Measurements from ENCODE around the gene RAET1L.
"Not testable (repeated sequence)": the region's sequence is repeated elsewhere in the genome, so short reads cannot be mapped to it uniquely, and the experiment has no call there.

The RAET1L gene

GRCh38 chr6:150017186-150017521 is 8.2 kb downstream of the RAET1L start:
- not testable (repeated sequence) for DNase-seq (ENCODE audit: low read depth in 4 of 4, low spot score in 1 of 4)

- DNase-seq (ENCODE audit: low read depth in 4 of 4, low spot score in 1 of 4): no peak
These were observed 8.8 kb downstream of the RAET1L start for GRCh38 chr6:150016324-150017185.

GRCh38 chr6:150015281-150016001 is 9.9 kb downstream of the RAET1L start:
- not testable (repeated sequence) for DNase-seq (ENCODE audit: low read depth in 4 of 4, low spot score in 1 of 4)

GRCh38 chr6:150014623-150015280 is 10.6 kb downstream of the RAET1L start:
- not testable (repeated sequence) for DNase-seq (ENCODE audit: low read depth in 4 of 4, low spot score in 1 of 4)

- DNase-seq (ENCODE audit: low read depth in 4 of 4, low spot score in 1 of 4): not testable (repeated sequence)
These were observed 11.3 kb downstream of the RAET1L start for GRCh38 chr6:150013785-150014622.

- not testable (repeated sequence) for DNase-seq (ENCODE audit: low read depth in 4 of 4, low spot score in 1 of 4)
These were observed 12.2 kb downstream of the RAET1L start for GRCh38 chr6:150012846-150013784.

GRCh38 chr6:150008588-150008987 is 16.7 kb downstream of the RAET1L start:
- no peak for DNase-seq (ENCODE audit: low read depth in 4 of 4, low spot score in 1 of 4)

- no peak for DNase-seq (ENCODE audit: low read depth in 4 of 4, low spot score in 1 of 4)
These were observed 18.3 kb downstream of the RAET1L start for GRCh38 chr6:150006961-150007464.

- DNase-seq (ENCODE audit: low read depth in 4 of 4, low spot score in 1 of 4): no peak
These were observed 19.3 kb downstream of the RAET1L start for GRCh38 chr6:150005761-150006651.

GRCh38 chr6:150004783-150005717 is 20.3 kb downstream of the RAET1L start:
- DNase-seq (ENCODE audit: low read depth in 4 of 4, low spot score in 1 of 4): peak; percentile 59 to 87 (median 72)

- no peak for DNase-seq (ENCODE audit: low read depth in 4 of 4, low spot score in 1 of 4)
These were observed 21.1 kb downstream of the RAET1L start for GRCh38 chr6:150004101-150004782.

GRCh38 chr6:150003599-150003998 is 21.7 kb downstream of the RAET1L start:
- not testable (repeated sequence) for DNase-seq (ENCODE audit: low read depth in 4 of 4, low spot score in 1 of 4)

- no peak for DNase-seq (ENCODE audit: low read depth in 4 of 4, low spot score in 1 of 4)
These were observed 22.6 kb downstream of the RAET1L start for GRCh38 chr6:150002710-150003109.

- DNase-seq (ENCODE audit: low read depth in 4 of 4, low spot score in 1 of 4): no peak
These were observed 23.9 kb downstream of the RAET1L start for GRCh38 chr6:150001295-150002008.

GRCh38 chr6:149999636-150000035 is 25.7 kb downstream of the RAET1L start:
- DNase-seq (ENCODE audit: low read depth in 4 of 4, low spot score in 1 of 4): no peak

- no peak for DNase-seq (ENCODE audit: low read depth in 4 of 4, low spot score in 1 of 4)
These were observed 29.4 kb downstream of the RAET1L start for GRCh38 chr6:149995971-149996370.
